Activated CD8-positive, alpha-beta T cell treated with anti-CD3 and anti-CD28 coated beads, Interleukin-2, amount 10 ng/mL, durations not matched to agents 7 days and 5 days (primary cell): ENCODE measurements around the gene BAMBI. TPM values are rescaled to one million over a fixed set of nuclear protein-coding genes. Genes with fewer than 3 reads are reported as not detected.

Experiments used
- ATAC-seq: fragments of 150-1000 bp; cut with Tn5 transposase; one replicate; pipeline ENCODE4 v1.10.0; 2021; ENCODE audit warnings: moderate library complexity
- CTCF ChIA-PET: fragments of 350-600 bp; sonication (Branson Sonifier 250); formaldehyde crosslinking; loops from one replicate; lab custom pipeline; 2021; ENCODE audit warnings: antibody characterized with exemption; lab: Charles Lee
- POLR2A ChIA-PET: fragments of 350-600 bp; sonication (Branson Sonifier 250); formaldehyde crosslinking; loops from one replicate; lab custom pipeline; 2021; ENCODE audit warnings: antibody characterized with exemption; lab: Charles Lee
- DNase-seq: peaks from one replicate; pipeline ENCODE4 v3.0.0-alpha.2; 2020
- H3K27ac Mint-ChIP-seq: one replicate; pipeline ENCODE4 v1.8.0; 2021; ENCODE audit warnings: mild to moderate bottlenecking, mixed read lengths
- H3K27me3 Mint-ChIP-seq: one replicate; pipeline ENCODE4 v1.8.0; 2021; ENCODE audit warnings: low read depth, mixed read lengths
- H3K36me3 Mint-ChIP-seq: one replicate; pipeline ENCODE4 v1.8.0; 2021; ENCODE audit warnings: low read depth, mixed read lengths
- H3K4me1 Mint-ChIP-seq: one replicate; pipeline ENCODE4 v1.8.0; 2021; ENCODE audit warnings: low read depth, mixed read lengths
- H3K4me3 Mint-ChIP-seq: one replicate; pipeline ENCODE4 v1.8.0; 2021; ENCODE audit warnings: mild to moderate bottlenecking, mixed read lengths
- H3K9me3 Mint-ChIP-seq: one replicate; pipeline ENCODE4 v1.8.0; 2022; ENCODE audit warnings: mixed read lengths; ENCODE audit not compliant: insufficient read depth
- total RNA-seq, 2 experiments: library from RNA; stranded (reverse); gene quantifications; one replicate each; pipeline ENCODE4 v1.2.3, GENCODE V29; 2021

The BAMBI gene
- total RNA-seq, 2 experiments from 2014 or later: 0.18 TPM; not detected in 1

- ChIA-PET CTCF (interaction anchor here (1.6 kb wide), 1 partner anchor 8 kb away, joined by 3 read pairs; no protein-coding TSS in a partner anchor), POLR2A (no interaction called here)
- Mint-ChIP-seq H3K4me3 (no peak overlapping the region), H3K36me3 (no peaks in the 10 kb centered on the region), H3K9me3 (no peaks in the 10 kb centered on the region), H3K27me3 (peaks cover 14% of the 10 kb centered on the region), H3K27ac (no peak overlapping the region), H3K4me1 (no peaks in the 10 kb centered on the region)
- ATAC-seq (no peak), DNase-seq (no peak)
Measured at GRCh38 chr10:28686835-28687682, 9.7 kb downstream of the BAMBI start.

- Mint-ChIP-seq H3K27ac (no peak overlapping the region), H3K4me3 (no peak overlapping the region), H3K9me3 (no peaks in the 10 kb centered on the region), H3K36me3 (no peaks in the 10 kb centered on the region), H3K27me3 (peaks cover 11% of the 10 kb centered on the region), H3K4me1 (no peaks in the 10 kb centered on the region)
- CTCF ChIA-PET: interaction anchor here (1.6 kb wide), 1 partner anchor 8 kb away, joined by 3 read pairs; no protein-coding TSS in a partner anchor
- POLR2A ChIA-PET: no interaction called here
- ATAC-seq (no peak), DNase-seq (no peak)
Measured at GRCh38 chr10:28687683-28688001, 10.3 kb downstream of the BAMBI start.

DNA sequence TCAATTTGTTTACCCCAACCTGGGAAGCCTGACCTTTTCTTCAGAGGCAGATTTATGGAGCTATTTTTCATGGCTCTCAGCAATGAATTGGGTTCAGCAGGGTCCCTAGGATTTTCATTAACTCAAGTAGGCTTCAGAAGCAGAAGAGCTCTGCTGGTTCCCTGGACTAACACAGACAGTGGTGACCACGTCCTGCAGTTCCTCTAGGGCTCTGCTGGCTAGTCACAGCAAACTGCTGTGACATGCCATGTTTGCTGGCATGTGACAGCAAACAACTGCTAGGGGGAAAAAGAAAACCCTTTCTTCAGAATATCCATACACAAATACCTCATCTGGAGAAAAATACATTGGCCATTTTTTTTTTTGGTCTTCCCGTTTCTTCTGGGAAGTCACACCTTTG lies 13.2 kb downstream of the BAMBI start:
- POLR2A ChIA-PET: no interaction called here
- CTCF ChIA-PET: no interaction called here
- no peak for ATAC-seq

DNA sequence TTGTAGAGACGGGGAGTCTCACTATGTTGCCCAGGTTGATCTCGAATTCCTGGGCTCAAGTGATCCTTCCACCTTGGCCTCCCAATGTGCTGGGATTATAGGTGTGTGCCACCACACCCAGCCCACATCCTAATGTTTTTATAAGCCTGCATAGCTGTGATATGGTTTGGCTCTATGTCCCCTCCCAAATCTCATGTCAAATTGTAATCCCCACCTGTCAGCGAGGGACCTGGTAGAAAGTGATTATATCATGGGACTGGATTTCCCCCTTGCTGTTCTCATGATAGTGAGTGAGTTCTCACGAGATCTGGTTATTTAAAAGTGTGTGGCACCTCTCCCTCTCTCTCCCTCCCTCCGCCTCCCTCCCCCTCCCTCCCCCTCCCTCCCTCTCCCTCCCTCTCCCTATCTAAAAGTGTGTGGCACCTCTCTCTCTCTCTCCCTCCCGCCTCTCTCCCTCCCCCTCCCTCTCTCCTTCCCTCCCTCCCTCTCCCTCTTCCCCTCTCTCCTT lies 13.9 kb downstream of the BAMBI start:
- Mint-ChIP-seq H3K9me3 (no peaks in the 10 kb centered on the region), H3K36me3 (no peaks in the 10 kb centered on the region), H3K27me3 (peaks cover 16% of the 10 kb centered on the region), H3K27ac (no peak overlapping the region), H3K4me1 (no peaks in the 10 kb centered on the region), H3K4me3 (no peak overlapping the region)
- ChIA-PET POLR2A (no interaction called here), CTCF (no interaction called here)
- ATAC-seq: no peak
- no peak for DNase-seq

More for the DNA sequence above, 13.2 kb downstream of the BAMBI start:
- no peaks in the 10 kb centered on the region for H3K9me3 Mint-ChIP-seq
- no peak overlapping the region for H3K27ac Mint-ChIP-seq
- H3K4me1 Mint-ChIP-seq: no peaks in the 10 kb centered on the region
- DNase-seq: no peak
- H3K4me3 Mint-ChIP-seq: no peak overlapping the region
- H3K27me3 Mint-ChIP-seq: peaks cover 15% of the 10 kb centered on the region
- no peaks in the 10 kb centered on the region for H3K36me3 Mint-ChIP-seq

DNA sequence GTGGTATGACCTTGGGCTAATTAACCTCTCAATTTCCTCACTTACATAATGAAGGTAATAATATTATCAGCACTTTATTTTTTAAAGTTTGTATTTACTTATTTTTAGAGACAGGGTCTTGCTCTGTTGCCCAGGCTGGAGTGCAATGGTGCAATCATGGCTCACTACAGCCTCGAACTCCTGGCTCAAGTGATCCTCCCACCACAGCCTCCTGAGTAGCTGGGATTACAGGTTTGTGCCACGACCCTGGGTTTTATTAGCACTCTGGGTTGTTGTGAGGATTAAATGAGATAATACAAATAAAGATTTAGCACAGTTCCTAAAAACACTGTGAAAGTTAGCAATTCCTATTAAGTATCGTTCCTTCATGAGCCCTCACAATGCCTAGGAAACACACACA lies 14.7 kb downstream of the BAMBI start:
- ATAC-seq (no peak), DNase-seq (no peak)
- ChIA-PET CTCF (interaction anchor here (0.6 kb wide), 1 partner anchor 508 kb away, joined by 3 read pairs; no protein-coding TSS in a partner anchor), POLR2A (no interaction called here)
- Mint-ChIP-seq H3K4me3 (no peak overlapping the region), H3K9me3 (no peaks in the 10 kb centered on the region), H3K27ac (no peak overlapping the region), H3K36me3 (no peaks in the 10 kb centered on the region), H3K27me3 (peaks cover 11% of the 10 kb centered on the region), H3K4me1 (no peaks in the 10 kb centered on the region)

DNA sequence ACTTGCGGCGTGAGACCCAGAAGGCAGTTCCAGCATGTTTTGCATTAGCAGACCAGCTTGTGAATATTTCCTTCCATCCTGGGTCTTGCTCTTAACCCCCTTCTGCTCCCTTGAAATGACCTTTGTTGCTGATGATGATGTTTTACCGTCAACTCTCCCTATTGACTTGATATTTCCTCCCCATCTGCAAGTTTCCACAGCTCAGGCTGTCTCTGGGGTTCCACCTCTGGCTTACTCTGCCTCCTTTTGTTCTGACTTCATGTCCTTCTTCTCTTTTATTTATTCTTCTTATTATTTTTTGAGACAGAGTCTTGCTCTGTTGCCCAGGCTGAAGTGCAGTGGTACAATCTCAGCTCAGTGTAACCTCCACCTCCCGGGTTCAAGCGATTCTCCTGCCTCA lies 17.2 kb downstream of the BAMBI start:
- Mint-ChIP-seq H3K36me3 (no peaks in the 10 kb centered on the region), H3K27ac (no peak overlapping the region), H3K27me3 (peaks cover 12% of the 10 kb centered on the region), H3K4me3 (no peak overlapping the region), H3K4me1 (no peaks in the 10 kb centered on the region), H3K9me3 (no peaks in the 10 kb centered on the region)
- ChIA-PET CTCF (no interaction called here), POLR2A (no interaction called here)
- DNase-seq (no peak), ATAC-seq (no peak)

GRCh38 chr10:28698075-28698474 lies 20.8 kb downstream of the BAMBI start:
- ChIA-PET CTCF (no interaction called here), POLR2A (no interaction called here)
- H3K27me3 Mint-ChIP-seq: peaks cover 10% of the 10 kb centered on the region
- no peak for ATAC-seq
- DNase-seq: no peak
- H3K9me3 Mint-ChIP-seq: no peaks in the 10 kb centered on the region
- H3K4me1 Mint-ChIP-seq: no peaks in the 10 kb centered on the region
- H3K4me3 Mint-ChIP-seq: no peak overlapping the region
- H3K36me3 Mint-ChIP-seq: no peaks in the 10 kb centered on the region
- H3K27ac Mint-ChIP-seq: no peak overlapping the region

- H3K4me3 Mint-ChIP-seq: no peak overlapping the region
- H3K4me1 Mint-ChIP-seq: no peaks in the 10 kb centered on the region
- no peaks in the 10 kb centered on the region for H3K9me3 Mint-ChIP-seq
- ChIA-PET POLR2A (no interaction called here), CTCF (no interaction called here)
- ATAC-seq (no peak), DNase-seq (no peak)
- H3K27ac Mint-ChIP-seq: no peak overlapping the region
- H3K36me3 Mint-ChIP-seq: no peaks in the 10 kb centered on the region
- peaks cover 5% of the 10 kb centered on the region for H3K27me3 Mint-ChIP-seq
Measured at GRCh38 chr10:28704464-28705161, 27.3 kb downstream of the BAMBI start.

DNA sequence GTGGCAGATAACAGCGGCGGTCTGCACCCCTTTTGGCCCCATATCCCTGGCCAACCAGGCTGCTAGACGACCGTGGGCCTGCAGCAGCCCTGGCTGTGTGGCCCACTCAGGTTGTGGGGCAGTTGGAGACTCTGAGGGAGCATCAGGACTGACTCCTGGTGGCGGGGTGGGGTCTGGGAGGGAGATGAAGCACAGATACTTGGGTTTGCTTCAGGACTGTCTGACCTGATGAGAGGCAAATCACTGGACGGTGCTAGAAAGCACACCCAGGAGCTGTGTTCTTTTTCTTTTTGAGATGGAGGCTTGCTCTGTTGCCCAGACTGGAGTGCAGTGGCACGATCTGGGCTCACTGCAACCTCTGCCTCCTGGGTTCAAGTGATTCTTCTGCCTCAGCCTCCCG lies 28.2 kb downstream of the BAMBI start:
- ATAC-seq (no peak), DNase-seq (no peak)
- no peaks in the 10 kb centered on the region for H3K36me3 Mint-ChIP-seq
- H3K9me3 Mint-ChIP-seq: no peaks in the 10 kb centered on the region
- no peak overlapping the region for H3K27ac Mint-ChIP-seq
- no peaks in the 10 kb centered on the region for H3K4me1 Mint-ChIP-seq
- peaks cover 5% of the 10 kb centered on the region for H3K27me3 Mint-ChIP-seq
- H3K4me3 Mint-ChIP-seq: no peak overlapping the region
- POLR2A ChIA-PET: no interaction called here
- CTCF ChIA-PET: no interaction called here

DNA sequence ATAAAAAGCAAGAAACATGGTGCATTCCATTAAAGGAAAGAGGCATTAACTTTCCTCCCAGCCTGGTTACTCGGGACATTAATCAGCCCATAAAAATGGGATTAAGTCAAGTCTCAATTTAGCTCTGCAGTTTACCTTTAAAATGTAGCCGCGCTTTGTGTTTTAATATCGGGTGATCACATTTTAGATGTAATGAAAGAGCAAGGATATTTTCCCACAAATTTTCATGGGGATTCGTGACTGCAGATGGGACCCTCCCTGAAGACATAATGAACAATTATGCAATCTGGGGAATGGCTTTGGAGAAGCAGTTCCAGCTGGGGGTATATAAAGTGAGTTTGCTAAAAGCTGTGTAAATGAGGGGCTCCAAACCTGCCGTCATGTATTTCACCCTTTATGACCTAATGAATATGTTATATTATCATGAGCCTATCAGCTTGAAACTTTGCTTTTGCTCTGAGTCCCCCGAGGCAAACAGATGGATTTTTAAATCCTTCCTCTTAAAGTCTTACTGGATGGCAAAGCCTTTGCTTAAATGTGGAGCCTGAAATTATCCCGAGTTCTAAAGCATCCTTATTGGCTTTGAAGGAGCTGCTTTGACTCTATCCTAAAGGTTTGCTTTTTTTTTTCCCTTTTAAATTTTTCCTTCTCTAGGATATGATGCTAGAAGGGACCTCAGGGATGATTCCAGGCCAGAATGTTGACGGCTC lies 31.8 kb downstream of the BAMBI start:
- DNase-seq (no peak), ATAC-seq (no peak)
- Mint-ChIP-seq H3K4me1 (no peaks in the 10 kb centered on the region), H3K27ac (no peak overlapping the region), H3K27me3 (peaks cover 5% of the 10 kb centered on the region), H3K9me3 (no peaks in the 10 kb centered on the region), H3K4me3 (no peak overlapping the region), H3K36me3 (no peaks in the 10 kb centered on the region)
- POLR2A ChIA-PET: no interaction called here
- CTCF ChIA-PET: no interaction called here

GRCh38 chr10:28710202-28710886 lies 33.0 kb downstream of the BAMBI start:
- DNase-seq (no peak), ATAC-seq (no peak)
- no peaks in the 10 kb centered on the region for H3K4me1 Mint-ChIP-seq
- H3K27me3 Mint-ChIP-seq: peaks cover 5% of the 10 kb centered on the region
- no peaks in the 10 kb centered on the region for H3K9me3 Mint-ChIP-seq
- H3K4me3 Mint-ChIP-seq: no peak overlapping the region
- H3K27ac Mint-ChIP-seq: no peak overlapping the region
- POLR2A ChIA-PET: no interaction called here
- no peaks in the 10 kb centered on the region for H3K36me3 Mint-ChIP-seq
- CTCF ChIA-PET: no interaction called here
